H1 (cell line): Measurements from ENCODE around the gene SHISA9. TPM values are rescaled to one million over a fixed set of nuclear protein-coding genes. Genes with fewer than 3 reads are reported as not detected.

ENCODE experiments used
- CTCF ChIA-PET: fragments of 300-600 bp; sonication (Branson Sonifier 250); formaldehyde crosslinking; loops from one replicate; lab custom pipeline; 2021; ENCODE audit not compliant: partially characterized antibody; lab: Charles Lee
- POLR2A ChIA-PET: fragments of 300-600 bp; sonication (Branson Sonifier 250); formaldehyde crosslinking; loops from one replicate; lab custom pipeline; 2021; ENCODE audit warnings: inconsistent platforms; ENCODE audit not compliant: partially characterized antibody; lab: Charles Lee
- DNase-seq, 2 experiments: peaks; one replicate each; pipeline versions ENCODE4 v3.0.0 to v3.0.0-alpha.2; 2010 to 2022; ENCODE audit warnings: low spot score in 2 of 2, low read depth in 1 of 2, mixed read lengths in 1 of 2
- FAIRE-seq: peaks from 2 replicates; lab custom pipeline; 2011; peaks lifted over from hg19 to GRCh38; lab: Jason Lieb, UNC
- H2AFZ ChIP-seq: 2 replicates; pipeline ENCODE4 v1.8.1; 2012; ENCODE audit warnings: low read length, inconsistent platforms
- H2AK5ac ChIP-seq: 2 replicates; pipeline ENCODE4 v1.6.1; 2013; ENCODE audit warnings: low read depth, low read length
- H2BK120ac ChIP-seq: replicated peaks from 2 replicates; pipeline ENCODE3; 2013; ENCODE audit warnings: low read depth, low read length, inconsistent platforms
- H2BK12ac ChIP-seq: 2 replicates; pipeline ENCODE4 v1.6.1; 2013; ENCODE audit warnings: low read depth, low read length
- H2BK15ac ChIP-seq: 2 replicates; pipeline ENCODE4 v1.6.1; 2013; ENCODE audit warnings: low read length
- H2BK20ac ChIP-seq: 2 replicates; pipeline ENCODE4 v1.6.1; 2013; ENCODE audit warnings: low read length
- H2BK5ac ChIP-seq: 2 replicates; pipeline ENCODE4 v1.6.1; 2013; ENCODE audit warnings: low read depth, low read length
- H3K14ac ChIP-seq: 2 replicates; pipeline ENCODE4 v1.6.1; 2013; ENCODE audit warnings: inconsistent platforms; ENCODE audit not compliant: insufficient read length
- H3K18ac ChIP-seq: 2 replicates; pipeline ENCODE4 v1.6.1; 2013; ENCODE audit warnings: low read length; ENCODE audit errors: extremely low read depth
- H3K23ac ChIP-seq: 2 replicates; pipeline ENCODE4 v1.6.1; 2013; ENCODE audit warnings: inconsistent platforms; ENCODE audit not compliant: insufficient read length
- H3K23me2 ChIP-seq: 2 replicates; pipeline ENCODE4 v1.6.1; 2013; ENCODE audit warnings: low read depth, low read length
- H3K27ac ChIP-seq: 2 replicates; pipeline ENCODE4 v1.6.1; 2011; ENCODE audit warnings: low read depth, low read length, inconsistent platforms
- H3K27me3 ChIP-seq, 4 experiments: replicated peaks in 1 of 4; 1 replicate in 1 of 4; 2 replicates in 3 of 4; pipeline versions ENCODE4 v1.6.1 to v1.8.1; 2011 to 2013; ENCODE audit warnings: low read length in 3 of 4, mild to moderate bottlenecking in 3 of 4, inconsistent platforms in 2 of 4, mixed read lengths in 2 of 4, moderate library complexity in 1 of 4; ENCODE audit not compliant: control insufficient read depth in 3 of 4, insufficient read depth in 3 of 4; ENCODE audit errors: extremely low read depth in 1 of 4
- H3K36me3 ChIP-seq, 4 experiments: 2 replicates each; pipeline versions ENCODE4 v1.6.1 to v1.8.1; 2011 to 2013; ENCODE audit warnings: mild to moderate bottlenecking in 4 of 4, low read length in 3 of 4, moderate library complexity in 2 of 4, control low read depth in 1 of 4, inconsistent platforms in 1 of 4; ENCODE audit not compliant: insufficient read depth in 4 of 4, control insufficient read depth in 2 of 4
- H3K4ac ChIP-seq: replicated peaks from 2 replicates; pipeline ENCODE3; 2013; ENCODE audit warnings: low read length, low read depth, mixed read lengths, inconsistent platforms; ENCODE audit not compliant: insufficient read length
- H3K4me1 ChIP-seq, 4 experiments: replicated peaks in 1 of 4; 1 replicate in 1 of 4; 2 replicates in 3 of 4; pipeline versions ENCODE4 v1.6.1 to v1.8.1; 2011 to 2013; ENCODE audit warnings: low read length in 3 of 4, inconsistent platforms in 2 of 4, mixed read lengths in 1 of 4; ENCODE audit not compliant: insufficient read depth in 4 of 4, control insufficient read depth in 3 of 4
- H3K4me2 ChIP-seq, 2 experiments: 2 replicates each; pipeline versions ENCODE4 v1.6.1 to v1.8.1; 2011 to 2013; ENCODE audit warnings: low read depth in 2 of 2, low read length in 2 of 2, control low read depth in 1 of 2, inconsistent platforms in 1 of 2, mild to moderate bottlenecking in 1 of 2; ENCODE audit not compliant: insufficient read depth in 1 of 2
- H3K4me3 ChIP-seq, 4 experiments: fragments of 200-600, 300-600 bp in 1 of 4; sonication (generic), shearing (Covaris generic), sonication (Bioruptor Twin) in 1 of 4; 2 replicates each; pipeline versions ENCODE4 v1.5.1 to v1.8.1; 2011 to 2016; ENCODE audit warnings: low read length in 4 of 4, low read depth in 3 of 4, control low read depth in 2 of 4, inconsistent platforms in 2 of 4, mild to moderate bottlenecking in 2 of 4, mixed read lengths in 1 of 4, moderate library complexity in 1 of 4; ENCODE audit not compliant: insufficient read depth in 2 of 4; ENCODE audit errors: extremely low read depth in 1 of 4
- H3K56ac ChIP-seq: replicated peaks from 2 replicates; pipeline ENCODE3; 2013; ENCODE audit warnings: low read depth, mild to moderate bottlenecking, mixed read lengths, low read length, inconsistent platforms; ENCODE audit not compliant: insufficient read length
- H3K79me1 ChIP-seq: 2 replicates; pipeline ENCODE4 v1.6.1; 2013; ENCODE audit warnings: low read depth, low read length, control low read depth
- H3K79me2 ChIP-seq, 2 experiments: 2 replicates each; pipeline versions ENCODE4 v1.6.1 to v1.8.1; 2012 to 2013; ENCODE audit warnings: low read length in 2 of 2, mild to moderate bottlenecking in 2 of 2, inconsistent platforms in 1 of 2; ENCODE audit not compliant: insufficient read depth in 2 of 2, control insufficient read depth in 1 of 2
- H3K9ac ChIP-seq, 4 experiments: replicated peaks in 1 of 4; 1 replicate in 1 of 4; 2 replicates in 3 of 4; pipeline versions ENCODE4 v1.6.1 to v1.8.1; 2011 to 2013; ENCODE audit warnings: low read depth in 3 of 4, low read length in 3 of 4, control low read depth in 2 of 4, mild to moderate bottlenecking in 2 of 4, moderate library complexity in 2 of 4, inconsistent platforms in 1 of 4; ENCODE audit errors: extremely low read depth in 1 of 4
- H3K9me3 ChIP-seq, 2 experiments: 2 replicates each; pipeline versions ENCODE4 v1.6.1 to v1.8.1; 2012 to 2013; ENCODE audit warnings: mild to moderate bottlenecking in 2 of 2, moderate library complexity in 2 of 2, control low read depth in 1 of 2, inconsistent platforms in 1 of 2, low read depth in 1 of 2, low read length in 1 of 2, mixed read lengths in 1 of 2; ENCODE audit not compliant: insufficient read depth in 2 of 2
- H4K20me1 ChIP-seq, 2 experiments: replicated peaks in 1 of 2; 2 replicates each; pipeline versions ENCODE3 to v1.8.1; 2011 to 2013; ENCODE audit warnings: inconsistent platforms in 2 of 2, low read length in 2 of 2, mild to moderate bottlenecking in 1 of 2; ENCODE audit not compliant: insufficient read depth in 2 of 2, control insufficient read depth in 1 of 2
- H4K5ac ChIP-seq: 2 replicates; pipeline ENCODE4 v1.6.1; 2013; ENCODE audit warnings: low read length, low read depth, mixed read lengths, inconsistent platforms; ENCODE audit not compliant: insufficient read length
- H4K8ac ChIP-seq: 2 replicates; pipeline ENCODE4 v1.8.0; 2013; ENCODE audit warnings: mild to moderate bottlenecking, moderate library complexity, low read length, inconsistent platforms; ENCODE audit not compliant: insufficient read depth; ENCODE audit errors: extremely low read depth
- H4K91ac ChIP-seq: replicated peaks from 2 replicates; pipeline ENCODE3; 2013; ENCODE audit warnings: low read length, mixed read lengths, inconsistent platforms; ENCODE audit not compliant: insufficient read length
- KDM1A ChIP-seq: fragments of 200-600, 300-600 bp; sonication (generic); IDR thresholded peaks from 2 replicates; pipeline ENCODE4 v1.7.1; 2016; ENCODE audit warnings: mild to moderate bottlenecking, low read length, borderline replicate concordance
- RBBP5 ChIP-seq: IDR thresholded peaks from 2 replicates; pipeline ENCODE4 v1.7.1; 2012; ENCODE audit warnings: low read depth, mild to moderate bottlenecking, inconsistent platforms, low read length, moderate library complexity, borderline replicate concordance
- WGBS, 2 experiments: shearing (Covaris generic) in 1 of 2; methylation state at CpG; one replicate each; pipeline versions ENCODE4 v1.1.6 to v1.1.7; 2013 to 2015; ENCODE audit warnings: low lambda C conversion rate in 2 of 2, mixed read lengths in 2 of 2, inconsistent platforms in 1 of 2, low coverage in 1 of 2, missing lambda C conversion rate in 1 of 2; ENCODE audit not compliant: insufficient replicate concordance in 2 of 2, insufficient coverage in 1 of 2, insufficient read length in 1 of 2; ENCODE audit errors: extremely low coverage in 1 of 2, missing lambda C conversion rate in 1 of 2; 5-methylcytosine and 5-hydroxymethylcytosine counted together
- polyA plus RNA-seq, 7 experiments: library from polyadenylated mRNA; depleted of rRNA in 3 of 7; stranded (reverse) in 5 of 7; unstranded in 2 of 7; fragments of >200 nt in 5 of 7; fragments of 200-250 nt in 2 of 7; gene quantifications; 1 replicate in 5 of 7; 2 replicates in 1 of 7; 4 replicates in 1 of 7; pipeline versions ENCODE4 v1.2.1 to v1.2.3, GENCODE V29; 2011 to 2013; ENCODE audit warnings: missing spikeins in 2 of 7, mixed read lengths in 2 of 7
- total RNA-seq: library from RNA; stranded (reverse); fragmentation: NEBNext Ultra II Directional; extraction: Animal tissue kit (Norgen Biotek cat#: 25700); gene quantifications from 2 replicates; pipeline ENCODE4 v1.2.1, GENCODE V29; 2021

SHISA9 gene
- total and polyA plus RNA-seq, 2 of the 8 experiments (the other 6 are each of a cell fraction or from before 2014, with no cell fraction given): 25.6 to 39.8 TPM

- ChIA-PET POLR2A (no interaction called here), CTCF (interaction anchor here (0.6 kb wide), 1 partner anchor 14 kb away, joined by 3 read pairs; no protein-coding TSS in a partner anchor)
- 87% methylated on average over 3 of the region's 3 CpGs; no CpG with 5 or more reads in 1 of the 2 experiments for WGBS, 2 experiments
- H3K4ac ChIP-seq: no peak overlapping the region
- no peak overlapping the region for H3K27ac ChIP-seq
- no peak overlapping the region for H2BK5ac ChIP-seq
- no peak for FAIRE-seq
- no peak overlapping the region for H2BK15ac ChIP-seq
- H3K23ac ChIP-seq: no peak overlapping the region
- no peak overlapping the region for H3K14ac ChIP-seq
- no peak overlapping the region; the same call in 1 of the 2 replicates for H4K8ac ChIP-seq
- H4K91ac ChIP-seq: no peak overlapping the region
- DNase-seq: no peak
- no peak overlapping the region for H3K9ac ChIP-seq
- no peak overlapping the region for H2BK120ac ChIP-seq
- no peak overlapping the region for H2AFZ ChIP-seq
- no peak overlapping the region for H3K56ac ChIP-seq
- H3K4me2 ChIP-seq: no peak overlapping the region
- no peaks in the 10 kb centered on the region for H3K23me2 ChIP-seq
- no peaks in the 10 kb centered on the region for H3K27me3 ChIP-seq
- H4K20me1 ChIP-seq: no peaks in the 10 kb centered on the region
- H3K79me2 ChIP-seq: peaks cover 0 to 66% of the 10 kb centered on the region in 2 experiments; a peak in 2 of 4 replicates
- no peak overlapping the region for H2BK20ac ChIP-seq
- no peaks in the 10 kb centered on the region for H3K36me3 ChIP-seq
- H3K9me3 ChIP-seq: no peaks in the 10 kb centered on the region
- TF ChIP-seq RBBP5 (no peak), KDM1A (0 out of 2 replicates have a peak, but pooled peaks have one; percentile 10)
- H3K4me3 ChIP-seq: no peak overlapping the region
- peaks cover 2% of the 10 kb centered on the region; the same call in 1 of the 2 replicates for H3K79me1 ChIP-seq
- H2BK12ac ChIP-seq: no peak overlapping the region
- H4K5ac ChIP-seq: no peak overlapping the region
- H3K4me1 ChIP-seq: no peaks in the 10 kb centered on the region
- H3K18ac ChIP-seq: no peak overlapping the region
- no peak overlapping the region for H2AK5ac ChIP-seq
Measured at GRCh38 chr16:12927591-12927990, 26.2 kb downstream of the SHISA9 start.
